Brain microvascular endothelial cell (primary cell): Measurements from ENCODE around the gene ITGB8.
A peak's percentile ranks its signal among the peaks of the same experiment; 100 is the strongest.

ENCODE experiments used
- DNase-seq: peaks from one replicate; pipeline ENCODE4 v3.0.0-alpha.2; 2020
- H3K27ac ChIP-seq: fragments of 250-450 bp; sonication (Bioruptor Pico); 2 replicates; pipeline ENCODE4 v1.5.1; 2020; ENCODE audit warnings: mild to moderate bottlenecking, moderate library complexity
- H3K27me3 ChIP-seq: fragments of 250-450 bp; sonication (Bioruptor Pico); replicated peaks from 2 replicates; pipeline ENCODE4 v1.5.1; 2020; ENCODE audit warnings: mild to moderate bottlenecking
- H3K36me3 ChIP-seq: fragments of 250-450 bp; sonication (Bioruptor Pico); replicated peaks from 2 replicates; pipeline ENCODE4 v1.5.1; 2020; ENCODE audit warnings: mild to moderate bottlenecking
- H3K4me3 ChIP-seq: 2 replicates; pipeline ENCODE4 v1.5.1; 2011; ENCODE audit warnings: low read depth, mild to moderate bottlenecking, control low read depth, low read length, moderate library complexity
- in situ Hi-C: cut with HindIII; loops from 2 replicates; pipeline ENCODE4 v1.10.0; 2017; ENCODE audit warnings: low sequenced_read_pairs, low pct_ligation_motif_present
- TF ChIP-seq, protein P1 (sequence below): IDR thresholded peaks from 2 replicates; pipeline ENCODE4 v1.5.1; 2011; ENCODE audit warnings: low read depth, mild to moderate bottlenecking, moderate library complexity, low read length, control low read depth, inconsistent platforms; ENCODE audit errors: missing control alignments

Gene ITGB8

GRCh38 chr7:20305726-20306125, 25.0 kb upstream of the ITGB8 start:
- no peak for DNase-seq
- in situ Hi-C loops, result loop anchor here (25.0 kb wide), 1 partner anchor 543 kb away; the partner anchor contains the start of gene TMEM196
- Histone ChIP-seq H3K4me3 (no peak overlapping the region), H3K27me3 (no peaks in the 10 kb centered on the region), H3K36me3 (no peaks in the 10 kb centered on the region), H3K27ac (no peak overlapping the region)
- TF ChIP-seq, protein P1, sequence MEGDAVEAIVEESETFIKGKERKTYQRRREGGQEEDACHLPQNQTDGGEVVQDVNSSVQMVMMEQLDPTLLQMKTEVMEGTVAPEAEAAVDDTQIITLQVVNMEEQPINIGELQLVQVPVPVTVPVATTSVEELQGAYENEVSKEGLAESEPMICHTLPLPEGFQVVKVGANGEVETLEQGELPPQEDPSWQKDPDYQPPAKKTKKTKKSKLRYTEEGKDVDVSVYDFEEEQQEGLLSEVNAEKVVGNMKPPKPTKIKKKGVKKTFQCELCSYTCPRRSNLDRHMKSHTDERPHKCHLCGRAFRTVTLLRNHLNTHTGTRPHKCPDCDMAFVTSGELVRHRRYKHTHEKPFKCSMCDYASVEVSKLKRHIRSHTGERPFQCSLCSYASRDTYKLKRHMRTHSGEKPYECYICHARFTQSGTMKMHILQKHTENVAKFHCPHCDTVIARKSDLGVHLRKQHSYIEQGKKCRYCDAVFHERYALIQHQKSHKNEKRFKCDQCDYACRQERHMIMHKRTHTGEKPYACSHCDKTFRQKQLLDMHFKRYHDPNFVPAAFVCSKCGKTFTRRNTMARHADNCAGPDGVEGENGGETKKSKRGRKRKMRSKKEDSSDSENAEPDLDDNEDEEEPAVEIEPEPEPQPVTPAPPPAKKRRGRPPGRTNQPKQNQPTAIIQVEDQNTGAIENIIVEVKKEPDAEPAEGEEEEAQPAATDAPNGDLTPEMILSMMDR, result no peak

GRCh38 chr7:20306180-20306946, 24.3 kb upstream of the ITGB8 start:
- Histone ChIP-seq H3K4me3 (no peak overlapping the region), H3K27me3 (no peaks in the 10 kb centered on the region), H3K36me3 (no peaks in the 10 kb centered on the region), H3K27ac (peak overlapping the region; percentile 48)
- DNase-seq, result peak; percentile 32
- TF ChIP-seq, protein P1, result no peak
- in situ Hi-C loops, result loop anchor here (25.0 kb wide), 1 partner anchor 544 kb away; the partner anchor contains the start of gene TMEM196

GRCh38 chr7:20307119-20307518, 23.6 kb upstream of the ITGB8 start:
- TF ChIP-seq, protein P1, result no peak
- peak overlapping the region; percentile 48 for H3K27ac ChIP-seq
- DNase-seq, result peak; percentile 83
- no peaks in the 10 kb centered on the region for H3K36me3 ChIP-seq
- in situ Hi-C loops, result loop anchor here (25.0 kb wide), 1 partner anchor 545 kb away; the partner anchor contains the start of gene TMEM196
- H3K4me3 ChIP-seq, result no peak overlapping the region
- no peaks in the 10 kb centered on the region for H3K27me3 ChIP-seq

DNA sequence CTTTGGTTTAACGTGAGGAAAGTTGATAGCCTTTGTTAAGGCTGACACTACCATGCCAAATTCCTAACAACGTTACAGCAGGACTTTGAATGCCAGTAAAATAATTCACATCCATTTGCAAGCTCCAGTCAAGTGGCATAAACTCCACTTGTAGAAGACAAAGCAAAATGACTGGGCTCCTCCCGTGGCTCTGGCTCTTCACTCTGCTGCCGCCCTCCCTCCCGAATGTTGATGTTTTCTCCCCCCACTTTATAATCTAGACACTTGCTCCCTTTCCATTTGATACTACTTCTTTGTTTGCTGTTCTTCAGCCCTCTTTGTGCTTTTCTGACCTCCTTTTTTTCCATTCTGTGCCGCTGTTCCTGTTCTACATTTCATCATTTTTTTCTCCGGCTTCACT, 22.8 kb upstream of the ITGB8 start:
- TF ChIP-seq, protein P1, result no peak
- Histone ChIP-seq H3K27me3 (no peaks in the 10 kb centered on the region), H3K27ac (no peak overlapping the region), H3K4me3 (no peak overlapping the region), H3K36me3 (no peaks in the 10 kb centered on the region)
- DNase-seq, result no peak
- in situ Hi-C loops, result loop anchor here (25.0 kb wide), 1 partner anchor 546 kb away; the partner anchor contains the start of gene TMEM196

DNA sequence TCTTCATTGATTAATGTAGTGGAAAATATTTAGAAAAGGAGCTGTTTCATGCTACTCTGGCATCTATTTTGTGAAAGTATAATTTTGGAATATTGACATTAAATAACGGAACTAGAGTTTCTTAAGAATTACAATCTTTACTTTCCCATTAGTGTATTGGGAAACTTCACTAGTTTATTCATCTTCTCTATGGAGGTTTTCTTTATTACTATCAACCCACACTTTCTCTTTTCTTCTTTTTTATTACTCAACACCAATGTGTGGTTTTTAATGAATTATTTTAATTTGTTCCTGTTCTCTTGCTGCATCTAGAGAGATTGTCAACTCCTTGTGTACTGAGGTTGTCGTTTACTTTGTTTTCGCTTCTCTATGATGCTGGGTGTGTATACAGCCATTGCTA, 20.4 kb upstream of the ITGB8 start:
- no peak overlapping the region for H3K27ac ChIP-seq
- in situ Hi-C loops, result loop anchor here (25.0 kb wide), 1 partner anchor 548 kb away; the partner anchor contains the start of gene TMEM196
- TF ChIP-seq, protein P1, result no peak
- no peak overlapping the region for H3K4me3 ChIP-seq
- H3K36me3 ChIP-seq, result no peaks in the 10 kb centered on the region
- DNase-seq, result no peak
- no peaks in the 10 kb centered on the region for H3K27me3 ChIP-seq
